GM21515 (cell line): Measurements from ENCODE around the gene JOSD2.

Experiments
- ATAC-seq: cut with Tn5 transposase; IDR thresholded peaks from one replicate; pipeline ENCODE4 v1.9.1; 2021; ENCODE audit not compliant: unreplicated experiment

The JOSD2 gene

DNA sequence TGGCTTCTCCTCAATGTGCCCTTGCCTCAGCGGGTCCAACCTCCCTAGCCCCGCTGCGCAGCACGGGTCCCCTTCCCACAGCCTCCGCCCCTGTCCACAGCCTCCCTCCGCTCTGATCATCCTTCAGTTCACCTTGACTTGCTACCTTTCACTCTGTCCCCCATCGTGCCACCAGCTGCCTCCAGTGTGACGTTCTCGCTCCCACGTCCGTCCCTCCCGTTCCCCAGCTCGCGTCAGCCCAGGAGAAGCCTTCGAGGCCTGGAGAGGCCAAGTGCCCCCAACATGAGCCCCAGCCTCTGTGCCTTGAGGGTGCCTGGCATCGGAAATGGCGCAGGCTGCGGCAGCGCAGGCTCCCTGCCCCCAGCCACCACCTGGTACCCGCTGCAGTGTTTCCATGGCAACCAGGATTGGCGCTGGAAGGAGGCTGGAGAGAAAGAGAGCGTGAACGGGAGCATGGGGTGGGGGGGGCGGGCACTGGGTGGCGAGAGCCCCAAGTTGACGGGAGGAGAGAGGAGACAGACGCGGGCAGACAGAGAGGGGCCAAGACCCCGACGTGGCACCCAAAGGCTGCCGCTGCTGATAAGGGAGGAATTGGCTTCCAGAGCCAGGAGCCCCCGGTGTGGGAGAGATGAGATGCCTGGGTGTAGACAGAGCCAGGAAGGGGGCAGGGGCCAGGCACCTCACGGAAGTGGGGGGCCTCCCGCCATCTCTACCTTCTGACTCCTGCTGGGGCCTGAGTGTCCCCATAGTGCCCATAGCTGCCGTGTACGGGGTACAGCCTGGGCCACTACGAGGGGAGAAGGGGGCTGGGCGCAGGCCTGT is 3.6 kb upstream of the JOSD2 start:
- no peak for ATAC-seq

DNA sequence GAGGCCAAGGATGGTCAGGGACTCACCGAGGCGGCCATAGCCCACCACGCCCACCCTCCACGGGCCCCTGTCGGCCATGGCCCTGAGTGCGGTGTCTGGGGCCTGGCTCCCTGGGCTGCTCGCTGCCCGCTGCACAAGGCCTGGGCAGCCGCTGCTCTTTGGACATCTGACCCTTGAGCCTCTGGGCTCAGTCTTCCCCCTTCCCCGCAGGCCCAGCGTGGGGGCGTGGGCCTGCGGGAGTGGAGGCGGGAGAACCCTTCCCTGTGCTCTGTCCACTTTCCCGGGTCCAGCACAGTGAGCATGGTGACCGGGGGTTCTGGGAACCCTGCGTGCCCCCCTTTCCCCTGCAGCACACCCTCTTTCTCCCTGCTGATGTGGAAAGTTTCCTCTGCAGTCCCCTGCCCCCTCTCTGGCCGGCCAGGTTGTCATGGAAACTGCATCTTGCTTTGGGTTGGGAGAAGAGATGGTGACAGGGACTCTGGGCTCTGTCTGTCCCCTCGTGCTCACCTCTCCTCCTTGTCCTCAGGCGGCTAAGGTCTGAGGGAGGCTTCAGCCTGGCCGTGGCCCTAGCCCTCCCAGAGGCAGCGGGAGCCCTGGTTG is 2.9 kb upstream of the JOSD2 start, which contains the start of gene ASPDH:
Gene ASPDH (minus strand): TSS at position 168 of the 600 bp plus-strand sequence. CDS start 90 bp downstream, at position 78.
- ATAC-seq: no peak

DNA sequence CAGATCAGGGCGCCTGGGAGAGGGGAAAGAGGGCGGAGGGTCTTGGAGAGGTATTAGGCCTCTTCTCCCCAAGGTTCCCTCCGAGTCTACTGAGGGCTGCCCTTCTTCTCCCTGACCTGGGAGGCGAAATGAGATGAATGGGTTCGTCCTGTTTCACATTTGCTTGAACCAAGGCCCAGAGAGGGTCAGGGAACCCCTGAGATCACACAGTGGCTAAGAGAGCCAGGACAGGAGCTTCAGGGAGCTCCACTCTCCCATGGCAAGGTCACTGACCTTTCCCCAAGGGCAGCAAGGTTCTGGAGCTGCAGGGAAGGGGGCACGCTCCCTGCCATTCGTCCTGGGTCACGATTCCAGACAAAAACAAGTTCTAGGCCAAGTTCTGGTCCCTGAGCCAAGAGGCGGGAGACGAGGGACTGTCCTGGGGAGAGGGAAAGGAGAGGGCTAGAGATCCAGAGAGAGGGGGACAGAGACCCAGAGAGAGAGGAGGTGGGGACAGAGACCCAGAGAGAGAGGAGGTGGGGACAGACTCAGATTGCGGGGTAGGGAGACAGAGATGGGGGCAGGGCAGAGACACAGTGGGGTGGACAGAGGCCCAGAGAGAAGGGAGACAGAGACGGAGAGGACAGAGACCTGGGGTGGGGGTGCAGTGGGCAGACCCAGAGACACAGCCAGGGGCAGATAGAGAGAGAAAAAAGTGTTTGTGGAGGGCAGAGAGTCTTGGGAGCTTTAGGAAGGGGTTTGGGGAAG is 2.2 kb upstream of the JOSD2 start:
- ATAC-seq: no peak

DNA sequence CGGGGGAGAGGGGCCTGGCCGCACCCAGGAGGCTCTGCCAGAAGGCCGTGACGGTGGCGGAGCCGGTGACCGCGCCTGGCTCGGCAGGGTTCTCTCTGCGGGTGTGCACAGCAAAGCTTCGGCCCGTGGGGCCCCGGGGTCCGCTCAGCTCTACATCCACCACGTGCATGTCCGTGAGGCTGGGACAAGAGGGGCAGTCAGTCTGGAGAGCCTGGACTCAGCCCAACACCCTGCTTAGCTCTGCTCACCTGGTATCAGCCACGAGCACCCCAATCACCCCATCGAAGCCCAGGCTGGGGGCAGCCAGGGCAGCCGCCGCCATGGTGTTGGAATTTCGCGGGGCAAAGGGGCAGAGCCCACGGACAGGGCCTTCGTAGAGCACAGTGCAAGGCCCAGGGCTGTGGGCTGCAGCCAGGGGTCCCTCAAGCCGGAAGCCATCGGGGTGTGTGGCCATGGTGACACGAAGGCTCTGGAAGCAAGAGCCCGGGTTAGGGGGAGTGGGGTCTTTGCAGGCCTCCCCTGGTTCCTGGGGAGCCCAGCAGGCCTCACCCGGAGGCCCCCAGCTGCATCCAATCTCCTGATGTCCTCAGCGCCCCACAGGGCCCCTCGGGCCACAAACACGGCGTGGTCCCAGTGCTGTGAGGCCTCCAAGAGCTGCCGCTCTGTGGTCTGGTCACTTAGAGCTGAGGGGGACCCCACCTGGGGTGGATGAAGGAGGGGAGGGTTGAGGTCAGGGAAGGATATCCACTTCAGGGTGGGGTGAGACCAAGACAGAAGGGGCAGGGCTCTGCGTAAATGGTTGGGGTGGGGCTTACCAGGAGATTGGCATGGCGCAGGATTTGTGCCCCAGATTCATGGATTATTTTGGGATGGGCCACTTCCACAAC is 1.4 kb upstream of the JOSD2 start:
- ATAC-seq: no peak

DNA sequence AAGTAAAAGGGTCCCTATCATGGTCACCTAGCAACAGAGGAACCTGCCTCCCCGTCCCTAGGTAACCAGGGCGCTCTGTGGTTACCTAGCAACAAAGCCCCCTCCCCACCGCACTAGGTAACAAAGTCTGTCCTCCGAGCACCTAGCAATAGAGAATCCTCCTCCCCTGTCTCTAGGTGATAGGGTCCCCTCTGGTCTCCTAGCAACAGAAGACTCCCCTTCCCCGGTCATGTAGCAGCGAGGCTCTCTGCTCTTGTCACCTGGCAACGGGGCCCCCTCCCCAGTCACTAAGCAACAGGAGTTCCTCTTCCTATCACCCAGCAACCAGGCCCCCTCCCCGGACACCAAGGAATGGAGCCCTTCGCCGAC is 307 bp downstream of the JOSD2 start:
- ATAC-seq: no peak

DNA sequence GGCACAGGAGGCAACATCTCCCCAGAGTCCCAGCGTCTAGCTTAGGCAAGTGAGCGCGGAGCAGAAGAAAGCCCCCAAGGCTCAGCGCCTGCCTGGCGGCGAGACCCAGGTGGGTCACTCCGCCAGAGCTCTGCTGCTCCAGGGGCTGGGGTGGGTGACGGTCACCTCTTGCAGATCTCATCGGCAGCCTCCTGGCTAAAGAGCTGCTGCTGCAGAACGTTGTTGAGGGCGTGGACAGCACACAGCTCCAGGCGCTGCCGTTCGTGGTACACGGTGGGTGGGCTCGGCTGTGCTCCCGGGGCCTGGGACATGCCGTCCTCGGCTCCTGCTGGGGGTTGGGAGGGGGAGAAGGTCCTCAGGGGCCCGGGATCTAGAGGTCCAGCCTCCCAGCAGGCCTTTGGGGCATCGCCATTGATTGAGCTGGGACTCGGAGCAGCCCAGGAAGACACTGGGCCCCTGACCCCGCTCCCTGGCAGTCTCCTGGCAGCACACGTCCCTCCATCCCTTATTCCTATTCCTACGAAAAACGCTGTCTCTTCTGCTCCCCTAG is 795 bp downstream of the JOSD2 start:
- ATAC-seq: no peak

DNA sequence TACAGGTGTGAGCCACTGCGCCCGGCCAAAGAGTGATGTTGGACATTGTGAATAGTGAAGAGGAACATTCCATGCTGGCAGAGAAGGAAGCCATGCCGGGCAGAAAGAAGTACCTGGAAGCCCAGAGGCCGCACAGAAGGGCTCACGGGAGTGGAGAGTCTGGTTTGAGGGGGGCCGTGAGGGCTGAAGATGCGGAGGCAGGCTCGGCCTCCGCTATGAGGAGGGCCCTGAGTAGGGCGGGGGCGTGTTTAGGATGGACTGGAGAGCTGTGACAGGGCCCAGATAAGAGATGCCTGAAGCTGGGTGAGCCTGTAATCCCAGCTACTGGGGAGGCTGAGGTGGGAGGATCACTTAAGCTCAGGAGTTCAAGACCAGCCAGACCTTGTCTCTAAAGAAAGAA is 1.6 kb downstream of the JOSD2 start:
- no peak for ATAC-seq

DNA sequence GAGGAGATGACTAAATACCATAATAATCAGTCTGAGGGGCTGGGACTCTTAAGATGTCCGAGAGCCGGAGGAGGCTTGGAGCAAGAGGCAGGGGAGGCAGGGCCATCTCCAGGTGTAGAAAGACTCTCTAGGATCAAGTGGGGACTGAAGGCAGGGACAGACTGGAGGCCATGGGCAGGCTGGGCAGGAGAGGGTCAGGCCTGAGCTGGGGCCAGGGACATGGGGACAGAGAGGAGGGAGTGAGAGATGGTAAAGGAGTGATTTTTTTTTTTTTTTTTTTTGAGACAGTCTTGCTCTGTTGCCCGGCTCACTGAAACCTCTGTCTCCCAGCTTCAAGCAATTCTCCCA is 2.2 kb downstream of the JOSD2 start:
- no peak for ATAC-seq

- no peak for ATAC-seq
Observed at GRCh38 chr19:50507376-50507775, 3.6 kb downstream of the JOSD2 start.

DNA sequence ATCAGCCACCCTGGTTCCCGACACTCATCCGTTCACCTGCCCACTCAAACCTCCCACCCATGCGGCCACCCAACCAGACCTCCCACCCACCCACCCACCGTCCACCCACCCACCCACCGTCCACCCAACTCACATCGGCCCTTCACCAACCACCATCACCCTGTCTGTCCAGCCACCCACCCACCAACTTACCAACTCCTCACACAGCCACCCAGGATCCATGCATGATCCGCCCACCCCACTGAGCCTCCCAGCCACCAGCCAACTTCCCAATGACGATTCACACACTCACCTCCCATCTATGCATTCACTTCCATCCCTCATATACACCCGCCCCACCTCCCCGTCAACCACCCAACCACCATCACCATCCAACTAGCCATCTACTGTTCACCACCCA is 4.3 kb downstream of the JOSD2 start:
- ATAC-seq: no peak

DNA sequence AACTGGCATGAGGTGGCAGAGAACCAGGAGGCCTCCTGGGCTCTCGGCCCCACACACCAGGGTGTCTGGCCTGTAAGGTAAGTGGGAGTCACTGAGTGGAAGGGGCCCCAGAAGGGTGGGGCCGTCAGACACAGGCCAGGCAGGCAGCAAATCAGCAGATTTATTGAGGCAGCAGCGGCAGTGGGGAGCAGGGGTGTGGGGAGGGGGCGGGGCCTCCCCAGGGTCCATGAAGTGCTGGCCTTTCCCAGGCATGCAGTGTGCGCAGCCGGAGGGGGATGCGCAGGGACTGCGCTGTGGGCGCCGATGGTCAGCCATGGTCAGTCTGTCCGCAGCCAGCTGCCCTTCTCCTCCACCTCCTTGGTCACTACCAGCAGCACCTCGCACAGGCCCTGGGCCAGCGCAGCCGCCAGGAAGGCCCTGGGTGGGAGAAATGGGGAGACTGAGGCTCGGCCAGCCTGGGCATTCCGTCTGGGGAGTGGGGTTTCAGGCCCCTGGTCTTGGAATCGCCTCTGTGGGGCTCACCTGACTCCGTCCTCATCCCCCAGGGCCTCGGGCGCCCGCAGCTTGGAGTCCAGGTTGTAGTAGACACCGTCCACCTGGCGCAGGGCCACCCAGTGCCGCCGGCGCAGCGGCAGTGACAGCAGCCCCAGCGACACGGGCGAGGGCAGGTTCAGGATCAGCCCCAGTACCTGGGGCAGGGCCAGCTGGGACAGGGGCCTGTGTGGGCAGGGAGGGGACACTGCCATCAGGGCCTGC is 5.0 kb downstream of the JOSD2 start:
- ATAC-seq: no peak

- ATAC-seq: no peak
Observed at GRCh38 chr19:50501568-50502475, 9.2 kb downstream of the JOSD2 start.

DNA sequence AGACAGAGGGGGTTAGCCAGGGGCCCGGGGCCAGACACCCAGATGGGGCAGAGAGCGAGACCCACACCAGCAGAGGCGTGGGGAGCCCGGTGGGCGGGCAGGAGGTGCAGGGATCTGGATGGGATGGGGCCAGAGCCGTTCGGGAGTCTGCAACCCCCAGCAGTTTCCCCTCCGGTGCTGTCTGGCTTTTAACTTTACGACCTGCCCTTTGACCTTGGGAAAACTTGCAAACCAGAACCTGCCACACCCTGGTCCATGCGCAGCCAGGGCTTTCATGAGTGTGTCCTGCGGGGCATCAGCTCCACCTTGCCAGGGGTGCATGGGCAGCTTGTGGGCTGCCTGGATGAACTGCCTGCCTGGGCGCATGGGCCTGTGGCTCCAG is 9.8 kb downstream of the JOSD2 start:
- no peak for ATAC-seq

DNA sequence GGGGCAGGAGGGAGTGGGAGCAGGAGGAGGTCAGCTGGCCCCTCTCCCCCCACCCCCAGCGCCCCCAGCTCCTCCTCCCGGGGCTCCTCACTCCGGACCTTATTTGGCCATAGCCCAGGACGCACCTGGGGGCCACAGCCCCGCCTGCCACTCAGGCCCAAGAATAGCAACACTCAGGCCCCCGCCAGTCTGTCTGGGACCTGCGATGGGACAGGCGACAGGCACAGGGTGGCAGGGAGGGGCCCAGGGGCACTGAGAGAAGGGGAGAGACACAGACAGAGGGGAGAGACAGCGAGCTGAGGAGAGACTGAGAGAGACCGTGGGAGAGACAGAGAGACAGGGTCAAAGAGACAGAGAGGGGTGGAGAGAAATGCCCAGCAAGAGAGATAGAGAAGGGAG is 10.2 kb downstream of the JOSD2 start:
- ATAC-seq: no peak

DNA sequence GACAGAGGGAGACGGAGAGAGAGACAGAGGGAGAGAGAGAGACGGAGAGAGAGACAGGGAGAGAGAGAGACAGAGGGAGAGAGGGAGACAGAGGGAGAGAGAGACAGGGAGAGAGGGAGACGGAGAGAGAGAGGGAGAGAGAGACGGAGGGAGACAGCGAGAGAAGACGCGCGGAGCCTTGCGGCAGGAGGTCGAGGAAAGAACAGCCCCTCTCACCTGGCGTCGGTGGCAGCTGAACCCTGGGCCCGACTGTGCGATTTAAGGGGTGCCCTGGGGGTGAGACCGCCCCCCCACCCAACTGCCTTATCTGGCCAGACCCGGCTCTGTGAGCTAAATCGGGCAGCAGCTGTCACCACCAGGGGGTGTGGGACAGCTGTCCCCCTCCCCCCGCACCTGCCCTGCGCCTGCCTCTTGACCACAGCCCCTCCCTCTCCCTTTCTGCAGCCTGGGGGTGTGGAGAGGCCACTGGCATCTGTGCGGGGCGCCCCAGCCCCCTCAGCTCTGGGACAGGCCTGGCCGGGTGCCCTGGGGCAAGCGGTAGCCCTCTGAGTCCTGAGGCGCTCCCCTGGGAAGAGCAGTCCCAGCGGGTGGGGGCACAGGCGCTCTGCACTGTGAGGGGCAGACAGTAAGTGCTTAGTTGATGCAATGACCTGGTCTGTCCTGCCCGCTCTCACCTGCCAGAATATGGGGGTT is 10.8 kb downstream of the JOSD2 start:
- no peak for ATAC-seq

- no peak for ATAC-seq
Observed at GRCh38 chr19:50498219-50499056, 12.6 kb downstream of the JOSD2 start.

GRCh38 chr19:50497022-50497405 is 14.0 kb downstream of the JOSD2 start:
- no peak for ATAC-seq
